T follicular helper cell (primary cell): ENCODE data around the gene CLDN2.
"Not testable (repeated sequence)": the region's sequence is repeated elsewhere in the genome, so short reads cannot be mapped to it uniquely, and the experiment has no call there.

Source experiments
- DNase-seq: peaks from one replicate; pipeline ENCODE4 v3.0.0-alpha.2; 2020; ENCODE audit warnings: low read depth

Gene CLDN2

DNA sequence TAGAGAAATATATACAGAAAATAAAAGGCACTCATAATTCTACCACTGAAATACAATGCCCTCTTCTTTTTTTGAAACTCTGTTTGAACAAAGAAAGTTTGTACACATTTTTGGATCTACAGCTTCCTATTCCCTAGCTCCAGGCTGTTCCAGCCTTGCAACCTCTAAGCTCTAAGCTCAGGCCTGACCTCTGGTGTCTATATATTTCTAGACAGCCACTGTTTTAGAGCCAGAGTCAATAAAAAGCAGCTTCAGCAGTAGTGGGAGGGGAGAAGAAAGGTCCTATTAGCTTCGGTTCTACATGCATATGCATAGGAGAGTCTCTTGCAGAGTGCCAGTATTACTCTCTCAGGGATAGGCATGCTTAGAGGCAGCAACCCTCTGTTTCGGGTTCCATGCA, 39.7 kb downstream of the CLDN2 start:
- DNase-seq: no peak

DNA sequence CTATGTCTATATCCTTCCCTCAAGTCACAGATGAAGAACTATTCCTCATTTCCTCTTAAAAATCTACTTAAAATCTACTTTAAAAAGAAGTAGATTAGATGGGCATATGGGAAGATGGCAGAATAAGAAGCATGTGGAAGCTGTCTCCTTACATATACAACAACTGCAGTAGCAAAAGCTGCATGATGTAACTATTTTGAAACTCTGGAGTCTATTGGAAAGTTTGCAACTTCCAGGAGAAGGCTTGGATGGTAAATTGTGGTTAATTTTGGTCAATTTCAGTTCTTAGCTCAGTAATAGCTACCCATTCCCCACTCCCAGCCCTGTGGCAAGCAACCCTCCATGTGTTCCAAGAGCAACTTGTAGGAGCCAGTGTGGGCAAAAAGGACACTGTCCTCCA, 42.9 kb downstream of the CLDN2 start:
- DNase-seq: no peak

DNA sequence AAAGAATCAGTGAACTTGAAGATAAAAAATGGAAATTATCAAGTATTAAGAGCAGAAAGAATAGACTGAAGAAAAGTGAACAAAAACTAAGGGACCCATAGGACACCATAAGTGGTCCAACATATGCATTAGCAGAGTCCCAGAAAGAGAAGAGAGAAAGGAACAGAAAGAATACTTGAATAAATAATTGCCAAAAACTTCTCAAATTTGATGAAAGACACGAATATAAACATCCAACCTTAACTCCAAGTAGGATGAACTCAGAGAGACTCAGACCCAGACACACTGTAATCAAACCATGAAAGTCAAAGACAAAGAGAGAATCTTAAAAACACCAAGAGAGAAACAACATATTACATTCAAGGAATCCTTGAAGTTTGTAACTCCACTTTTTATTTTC, 44.1 kb downstream of the CLDN2 start:
- no peak for DNase-seq

DNA sequence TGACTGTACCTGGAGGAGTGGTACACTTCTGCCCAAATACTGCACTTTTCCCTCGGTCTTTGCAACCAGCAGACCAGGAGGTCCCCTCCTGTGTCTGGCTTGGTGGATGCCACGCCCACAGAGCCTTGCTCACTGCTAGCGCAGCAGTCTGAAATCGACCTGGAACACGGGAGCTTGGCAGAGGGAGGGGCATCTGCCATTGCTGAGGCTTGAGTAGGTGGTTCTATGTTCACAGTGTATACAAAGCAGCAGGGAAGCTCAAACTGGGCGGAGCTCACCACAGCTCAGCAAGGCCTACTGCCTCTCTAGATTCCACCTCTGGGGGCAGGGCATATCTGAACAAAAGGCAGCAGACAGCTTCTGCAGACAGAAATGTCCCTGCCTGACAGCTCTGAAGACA, 46.3 kb downstream of the CLDN2 start:
- not testable (repeated sequence) for DNase-seq

DNA sequence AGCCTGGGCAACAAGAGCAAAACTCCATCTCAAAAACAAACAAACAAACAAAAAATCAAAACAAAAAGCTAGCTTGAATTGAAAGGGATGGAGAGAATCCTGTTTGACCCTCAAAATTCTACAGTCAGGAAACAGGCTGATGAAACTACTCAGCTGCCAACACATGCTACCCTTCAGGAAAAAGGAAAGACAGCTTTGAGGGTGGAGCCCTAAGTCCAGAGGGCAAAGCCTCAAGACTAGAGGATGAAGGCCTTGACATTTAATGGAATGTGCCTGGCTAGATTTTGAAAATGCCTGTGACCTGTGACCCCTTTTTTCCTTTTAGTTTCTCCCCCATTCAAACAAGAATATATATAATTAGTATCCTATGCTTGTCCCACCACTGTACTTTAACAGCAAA, 52.7 kb downstream of the CLDN2 start:
- no peak for DNase-seq

DNA sequence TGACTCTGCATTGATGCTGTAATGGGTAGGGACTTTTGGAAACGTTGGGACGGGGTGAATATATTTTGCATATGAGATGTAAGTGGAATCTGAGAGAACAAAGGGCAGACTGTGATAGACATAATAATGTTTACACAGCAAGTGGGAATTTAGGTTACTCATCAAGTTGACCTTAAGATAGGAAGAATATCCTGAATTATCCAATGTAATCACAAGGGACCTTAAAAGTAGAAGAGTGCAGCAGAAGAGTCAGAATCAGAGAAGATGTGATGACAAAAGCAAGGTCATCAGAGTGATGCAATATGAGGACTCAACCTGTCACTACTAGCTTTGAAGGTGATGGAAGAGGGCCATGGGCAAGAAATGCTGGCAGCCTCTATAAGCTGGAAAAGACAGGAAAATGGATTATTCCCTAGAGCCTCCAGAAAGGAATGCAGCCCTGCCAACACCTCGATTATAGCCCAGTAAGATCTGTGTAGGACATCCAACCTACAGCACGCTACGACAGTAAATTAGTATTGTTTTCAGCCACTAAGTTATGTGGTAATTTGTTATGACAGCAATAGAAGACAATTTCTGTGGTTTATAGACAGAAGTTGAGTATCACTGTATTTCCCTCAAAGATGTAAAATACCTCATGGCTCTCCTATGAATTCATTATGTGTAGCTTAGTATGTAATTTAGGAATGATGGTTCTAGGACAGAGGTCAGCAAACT, 53.4 kb downstream of the CLDN2 start:
- no peak for DNase-seq

DNA sequence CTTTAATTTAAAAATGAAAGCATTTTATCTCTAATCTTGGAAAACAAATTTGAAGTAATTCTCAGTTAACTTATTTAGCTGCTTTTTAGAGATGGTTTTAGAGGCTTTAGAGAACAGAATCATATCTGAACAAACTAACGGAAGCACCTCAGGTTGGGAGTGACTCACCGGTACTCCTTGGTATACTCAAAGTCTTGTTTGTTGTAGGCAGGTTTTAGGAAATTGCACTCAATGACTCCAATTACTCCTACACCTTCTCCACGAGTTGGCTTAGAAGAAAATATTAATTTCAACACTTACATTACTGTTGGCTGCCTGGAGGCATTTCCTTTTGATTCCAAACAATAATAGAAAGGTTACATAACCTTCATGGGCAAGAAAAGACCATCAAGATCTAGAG, 56.2 kb downstream of the CLDN2 start:
- no peak for DNase-seq
